SU-DHL-6 (cell line): ENCODE results near the gene TCF20.

Experiments
- EZH2phosphoT487 ChIP-seq: fragments of 200-600 bp; sonication (generic), shearing (Covaris generic); conservative IDR thresholded peaks from 2 replicates; pipeline ENCODE4 v1.6.1; 2018; ENCODE audit warnings: mild to moderate bottlenecking, antibody characterized with exemption, low read length, moderate library complexity, mixed read lengths
- TF ChIP-seq, protein P1 (sequence below): fragments of 200-600 bp; sonication (generic); IDR thresholded peaks from one replicate; pipeline ENCODE4 v1.5.1; 2017; ENCODE audit warnings: antibody characterized with exemption, mild to moderate bottlenecking, low read length, moderate library complexity; ENCODE audit not compliant: insufficient read depth, poor library complexity, severe bottlenecking

DNA sequence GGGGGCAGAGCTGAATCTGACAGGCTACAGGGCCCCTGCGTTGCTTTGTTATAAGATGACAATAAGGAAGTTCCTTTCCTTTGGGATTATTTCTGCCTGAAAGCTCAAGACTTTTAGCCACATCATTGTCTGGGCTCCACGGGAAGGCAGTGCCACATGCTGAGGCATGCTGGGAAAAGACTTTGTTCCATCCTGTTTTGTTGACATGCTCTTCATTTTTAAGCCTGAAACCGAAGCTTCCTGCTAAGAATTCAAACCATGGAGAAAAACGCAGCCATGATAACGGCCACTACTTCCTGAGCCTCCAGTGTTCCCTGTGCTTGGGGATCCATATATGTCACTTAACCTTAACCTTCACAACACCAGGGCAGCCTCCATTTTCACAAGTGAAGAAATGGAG is 5.5 kb upstream of the TCF20 start:
- TF ChIP-seq, protein P1, sequence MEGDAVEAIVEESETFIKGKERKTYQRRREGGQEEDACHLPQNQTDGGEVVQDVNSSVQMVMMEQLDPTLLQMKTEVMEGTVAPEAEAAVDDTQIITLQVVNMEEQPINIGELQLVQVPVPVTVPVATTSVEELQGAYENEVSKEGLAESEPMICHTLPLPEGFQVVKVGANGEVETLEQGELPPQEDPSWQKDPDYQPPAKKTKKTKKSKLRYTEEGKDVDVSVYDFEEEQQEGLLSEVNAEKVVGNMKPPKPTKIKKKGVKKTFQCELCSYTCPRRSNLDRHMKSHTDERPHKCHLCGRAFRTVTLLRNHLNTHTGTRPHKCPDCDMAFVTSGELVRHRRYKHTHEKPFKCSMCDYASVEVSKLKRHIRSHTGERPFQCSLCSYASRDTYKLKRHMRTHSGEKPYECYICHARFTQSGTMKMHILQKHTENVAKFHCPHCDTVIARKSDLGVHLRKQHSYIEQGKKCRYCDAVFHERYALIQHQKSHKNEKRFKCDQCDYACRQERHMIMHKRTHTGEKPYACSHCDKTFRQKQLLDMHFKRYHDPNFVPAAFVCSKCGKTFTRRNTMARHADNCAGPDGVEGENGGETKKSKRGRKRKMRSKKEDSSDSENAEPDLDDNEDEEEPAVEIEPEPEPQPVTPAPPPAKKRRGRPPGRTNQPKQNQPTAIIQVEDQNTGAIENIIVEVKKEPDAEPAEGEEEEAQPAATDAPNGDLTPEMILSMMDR = no peak
- TF ChIP-seq EZH2phosphoT487 = no peak
